HG03280 (cell line): ENCODE measurements around the gene IMPDH2.

Experiments used
- ATAC-seq: cut with Tn5 transposase; IDR thresholded peaks from one replicate; pipeline ENCODE4 v1.9.1; 2021; ENCODE audit warnings: mild to moderate bottlenecking, moderate library complexity; ENCODE audit not compliant: unreplicated experiment

The IMPDH2 gene

GRCh38 chr3:48984663-48985062, 44.5 kb downstream of the IMPDH2 start:
- ATAC-seq = no peak

DNA sequence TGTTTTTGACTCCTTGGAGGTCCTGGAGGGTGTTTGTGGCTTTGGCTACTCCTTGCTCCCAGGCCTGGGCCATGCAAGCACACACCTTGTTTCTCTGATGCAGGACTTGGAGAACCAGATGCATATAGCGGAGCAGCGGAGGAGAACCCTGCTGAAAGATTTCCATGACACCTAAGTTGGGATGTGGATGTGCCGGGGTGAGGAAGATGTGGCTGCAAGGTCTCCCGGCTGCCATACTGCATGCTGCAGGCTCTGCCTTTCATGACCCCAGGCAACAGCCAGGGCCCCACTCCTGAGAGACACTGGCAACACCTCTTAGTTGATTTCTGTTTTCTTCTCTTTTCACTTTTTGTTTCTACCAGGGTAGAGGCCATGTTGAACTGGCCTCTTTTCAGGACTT, 46.1 kb downstream of the IMPDH2 start:
- ATAC-seq = no peak

DNA sequence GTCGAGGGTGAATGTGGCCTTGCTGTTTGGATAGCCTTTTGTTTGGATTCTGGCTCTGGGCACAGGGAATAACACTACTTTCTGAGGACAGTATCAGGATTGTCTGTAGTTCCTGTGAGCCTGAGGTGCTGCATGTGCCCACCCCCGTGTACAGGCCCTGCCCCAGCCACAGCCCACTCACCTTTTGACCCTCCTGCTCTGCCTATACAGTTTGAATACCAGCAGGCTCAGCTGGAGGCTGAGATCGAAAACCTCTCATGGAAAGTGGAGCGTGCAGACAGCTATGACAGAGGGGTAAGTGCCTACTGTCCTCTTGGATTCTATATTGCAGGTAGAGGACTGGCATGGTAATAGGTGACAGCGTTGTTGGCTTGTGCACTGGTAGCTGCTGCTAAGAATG, 46.5 kb downstream of the IMPDH2 start:
- no peak for ATAC-seq

DNA sequence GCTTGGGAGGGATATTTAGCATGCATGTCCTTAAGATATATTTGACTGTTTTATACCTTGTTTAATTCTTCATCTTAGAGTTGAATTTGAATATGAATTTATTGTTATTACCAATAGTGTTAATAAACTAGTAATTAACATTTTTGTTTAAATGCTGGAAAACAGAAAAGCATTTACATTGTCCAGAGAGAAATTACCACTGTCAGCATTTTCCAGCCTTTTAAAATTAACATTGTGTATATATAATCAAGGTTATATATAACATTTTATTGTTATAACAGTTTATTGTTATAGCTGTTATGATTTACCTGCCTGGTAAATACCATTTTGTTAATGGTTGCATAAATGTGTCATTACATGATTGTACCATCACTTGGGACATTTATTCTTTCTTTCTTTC, 47.2 kb downstream of the IMPDH2 start:
- no peak for ATAC-seq

DNA sequence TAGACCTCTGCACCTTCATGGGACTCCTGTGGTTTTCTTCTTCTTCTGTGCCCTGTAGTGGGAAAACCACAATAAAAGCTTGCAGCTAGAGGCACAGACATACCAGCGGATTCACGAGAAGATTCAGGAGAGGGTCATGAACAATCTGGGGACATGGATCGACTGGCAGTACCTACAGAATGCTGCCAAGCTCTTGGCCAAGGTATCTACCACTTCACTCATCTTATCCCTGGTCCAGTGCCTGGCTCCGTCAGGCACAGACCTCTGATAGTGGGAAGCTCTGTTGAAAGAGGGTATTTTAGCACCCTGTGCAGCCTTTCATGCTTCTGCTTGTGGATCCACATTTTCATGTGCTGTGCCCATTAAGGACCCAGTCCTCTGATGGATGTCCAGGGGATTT, 48.9 kb downstream of the IMPDH2 start:
- ATAC-seq = no peak

DNA sequence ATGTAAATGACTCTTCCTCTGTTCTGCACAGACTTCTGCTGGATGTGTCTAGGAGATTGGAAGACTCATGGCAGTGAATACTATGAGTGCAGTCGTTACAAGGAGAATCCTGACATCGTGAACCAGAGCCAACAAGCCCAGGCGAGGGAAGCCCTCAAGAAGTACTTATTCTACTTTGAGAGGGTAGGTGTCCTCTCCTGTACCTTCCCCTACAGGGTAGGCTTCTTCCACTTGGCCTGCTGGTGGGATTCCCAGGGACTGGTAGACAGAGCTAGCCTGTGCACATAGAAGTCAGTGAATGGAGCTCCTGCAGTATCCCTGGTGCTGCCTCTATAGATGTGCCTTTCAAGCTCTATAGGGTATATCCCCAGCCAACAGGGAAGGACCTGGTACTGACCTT, 49.7 kb downstream of the IMPDH2 start:
- ATAC-seq = no peak
